ENCODE data around the gene HRH1.

GRCh38 chr3:11230125-11230524 is 75.8 kb downstream of the HRH1 start:
- TF ChIP-seq CTCF (IDR thresholded peaks at IDR 0.05): no peak
- TF ChIP-seq POLR2A (IDR thresholded peaks at IDR 0.05): no peak

All from adrenal gland (tissue), 5 donors.